GM23338 (cell line): ENCODE measurements around the gene TCF7L2. TPM values are rescaled to one million over a fixed set of nuclear protein-coding genes. Genes with fewer than 3 reads are reported as not detected.

Experiments used
- ATAC-seq: fragments of 200-7000 bp; cut with Tn5 transposase; 3 replicates; pipeline ENCODE4 v1.9.1; 2020
- DNase-seq: peaks from one replicate; pipeline ENCODE4 v3.0.0-alpha.2; 2015; ENCODE audit warnings: low spot score
- H2AFZ ChIP-seq: fragments of 200-600 bp; sonication (generic); 2 replicates; pipeline ENCODE4 v1.8.0; 2016; ENCODE audit warnings: antibody characterized with exemption, mild to moderate bottlenecking, moderate library complexity
- H3F3A ChIP-seq: fragments of 200-600 bp; sonication (generic); replicated peaks from 2 replicates; pipeline ENCODE4 v1.8.0; 2017; ENCODE audit warnings: antibody characterized with exemption, mixed run types, low read depth
- H3K27ac ChIP-seq: fragments of 200-600 bp; sonication (generic); 2 replicates; pipeline ENCODE4 v1.6.1; 2016; ENCODE audit warnings: low read depth
- H3K27me3 ChIP-seq: fragments of 200-600 bp; sonication (generic); 2 replicates; pipeline ENCODE4 v1.8.0; 2016; ENCODE audit warnings: mild to moderate bottlenecking, mixed run types, moderate library complexity; ENCODE audit not compliant: insufficient read depth
- H3K36me3 ChIP-seq: fragments of 200-600 bp; sonication (generic); 2 replicates; pipeline ENCODE4 v1.8.0; 2016; ENCODE audit warnings: mild to moderate bottlenecking; ENCODE audit not compliant: insufficient read depth
- H3K4me1 ChIP-seq: fragments of 200-600 bp; sonication (generic); 2 replicates; pipeline ENCODE4 v1.8.0; 2016; ENCODE audit warnings: mild to moderate bottlenecking, moderate library complexity; ENCODE audit not compliant: insufficient read depth
- H3K4me2 ChIP-seq: fragments of 200-600 bp; sonication (generic); 2 replicates; pipeline ENCODE4 v1.7.1; 2017; ENCODE audit warnings: mixed run types
- H3K4me3 ChIP-seq: fragments of 200-600 bp; sonication (generic); 2 replicates; pipeline ENCODE4 v1.6.1; 2016; ENCODE audit warnings: mixed run types
- H3K79me2 ChIP-seq: fragments of 200-600 bp; sonication (generic); replicated peaks from 2 replicates; pipeline ENCODE4 v1.8.0; 2017; ENCODE audit warnings: mild to moderate bottlenecking; ENCODE audit not compliant: insufficient read depth
- H3K9me2 ChIP-seq: fragments of 200-600 bp; sonication (generic); 2 replicates; pipeline ENCODE4 v1.8.0; 2017; ENCODE audit not compliant: insufficient read depth
- H4K20me1 ChIP-seq: fragments of 200-600 bp; sonication (generic); replicated peaks from 2 replicates; pipeline ENCODE4 v1.8.0; 2017; ENCODE audit warnings: mild to moderate bottlenecking; ENCODE audit not compliant: insufficient read depth
- H3K27ac Mint-ChIP-seq: 2 replicates; pipeline ENCODE4 v1.8.0; 2020; ENCODE audit warnings: inconsistent platforms, mild to moderate bottlenecking, moderate library complexity, mixed read lengths
- H3K27me3 Mint-ChIP-seq: 3 replicates; pipeline ENCODE4 v1.8.0; 2022; ENCODE audit warnings: low read depth, mild to moderate bottlenecking, moderate library complexity, mixed read lengths, inconsistent platforms; ENCODE audit not compliant: insufficient read depth, poor library complexity
- H3K36me3 Mint-ChIP-seq: 3 replicates; pipeline ENCODE4 v1.8.0; 2021; ENCODE audit warnings: low read depth, mild to moderate bottlenecking, inconsistent platforms, moderate library complexity, mixed read lengths
- H3K4me1 Mint-ChIP-seq: 3 replicates; pipeline ENCODE4 v1.8.0; 2020; ENCODE audit warnings: mild to moderate bottlenecking, inconsistent platforms, mixed read lengths
- H3K4me3 Mint-ChIP-seq: 3 replicates; pipeline ENCODE4 v1.8.0; 2021; ENCODE audit warnings: moderate library complexity, mild to moderate bottlenecking, inconsistent platforms, mixed read lengths
- H3K9me3 Mint-ChIP-seq: 3 replicates; pipeline ENCODE4 v1.8.0; 2020; ENCODE audit warnings: moderate library complexity, mild to moderate bottlenecking, inconsistent platforms, mixed read lengths
- CREB1 ChIP-seq: fragments of 250-450 bp; sonication (Bioruptor Pico); IDR thresholded peaks from 2 replicates; pipeline ENCODE4 v1.5.0; 2020; ENCODE audit warnings: low read depth, mild to moderate bottlenecking, moderate library complexity
- EZH2 ChIP-seq: fragments of 200-600 bp; sonication (generic); IDR thresholded peaks from one replicate; pipeline ENCODE4 v1.8.0; 2017; ENCODE audit warnings: antibody characterized with exemption, mild to moderate bottlenecking, low read depth; ENCODE audit not compliant: unreplicated experiment
- EZH2phosphoT487 ChIP-seq: fragments of 200-600 bp; sonication (generic); IDR thresholded peaks from one replicate; pipeline ENCODE4 v1.8.1; 2018; ENCODE audit warnings: antibody characterized with exemption; ENCODE audit not compliant: unreplicated experiment
- JUNB ChIP-seq: IDR thresholded peaks from one replicate; pipeline ENCODE4 v1.6.1; 2016; ENCODE audit warnings: antibody characterized with exemption; ENCODE audit not compliant: unreplicated experiment
- NANOG ChIP-seq: IDR thresholded peaks from 2 replicates; pipeline ENCODE4 v1.6.1; 2016; ENCODE audit warnings: antibody characterized with exemption, borderline replicate concordance
- POLR2AphosphoS5 ChIP-seq: IDR thresholded peaks from 2 replicates; pipeline ENCODE4 v1.6.1; 2016; ENCODE audit warnings: antibody characterized with exemption, low read depth
- STAT1 ChIP-seq: IDR thresholded peaks from one replicate; pipeline ENCODE4 v1.6.1; 2016; ENCODE audit warnings: antibody characterized with exemption; ENCODE audit not compliant: unreplicated experiment
- ZNF114 ChIP-seq: fragments of 250-450 bp; sonication (Bioruptor Pico); IDR thresholded peaks from 2 replicates; pipeline ENCODE4 v1.5.0; 2020; ENCODE audit warnings: mild to moderate bottlenecking, moderate library complexity
- ZNF331 ChIP-seq: fragments of 250-450 bp; sonication (Bioruptor Pico); IDR thresholded peaks from 2 replicates; pipeline ENCODE4 v1.5.0; 2020; ENCODE audit warnings: low read depth, mild to moderate bottlenecking, moderate library complexity
- polyA plus RNA-seq: library from polyadenylated mRNA; unstranded; fragments of >200 nt; fragmentation: Nextera tagmentation; extraction: Ambion mirVana; gene quantifications from 2 replicates; pipeline ENCODE4 v1.2.1, GENCODE V29; 2016
- total RNA-seq: library from RNA; depleted of rRNA; stranded (reverse); fragments of >200 nt; shearing (Covaris generic); gene quantifications from 2 replicates; pipeline ENCODE4 v1.2.3, GENCODE V29; 2014
- TF ChIP-seq, protein P1 (sequence below): IDR thresholded peaks from 2 replicates; pipeline ENCODE4 v1.6.1; 2016; ENCODE audit warnings: antibody characterized with exemption
- TF ChIP-seq, protein P2 (sequence below): fragments of 250-450 bp; sonication (Bioruptor Pico); IDR thresholded peaks from 2 replicates; pipeline ENCODE4 v1.5.0; 2020; ENCODE audit warnings: mild to moderate bottlenecking, moderate library complexity
- TF ChIP-seq, protein P3 (sequence below), 2 experiments: fragments of 200-600 bp in 1 of 2; sonication (generic) in 1 of 2; conservative IDR thresholded peaks; 2 replicates each; pipeline versions ENCODE4 v1.5.1 to v1.6.1; 2016 to 2017; ENCODE audit warnings: antibody characterized with exemption in 2 of 2, low read depth in 2 of 2, mild to moderate bottlenecking in 2 of 2, moderate library complexity in 1 of 2
- TF ChIP-seq, protein P4 (sequence below): IDR thresholded peaks from one replicate; pipeline ENCODE4 v1.6.1; 2018; ENCODE audit warnings: antibody characterized with exemption; ENCODE audit not compliant: unreplicated experiment

Gene TCF7L2
- total and polyA plus RNA-seq, 2 experiments from 2014 or later: 32.2 to 80.8 TPM

DNA sequence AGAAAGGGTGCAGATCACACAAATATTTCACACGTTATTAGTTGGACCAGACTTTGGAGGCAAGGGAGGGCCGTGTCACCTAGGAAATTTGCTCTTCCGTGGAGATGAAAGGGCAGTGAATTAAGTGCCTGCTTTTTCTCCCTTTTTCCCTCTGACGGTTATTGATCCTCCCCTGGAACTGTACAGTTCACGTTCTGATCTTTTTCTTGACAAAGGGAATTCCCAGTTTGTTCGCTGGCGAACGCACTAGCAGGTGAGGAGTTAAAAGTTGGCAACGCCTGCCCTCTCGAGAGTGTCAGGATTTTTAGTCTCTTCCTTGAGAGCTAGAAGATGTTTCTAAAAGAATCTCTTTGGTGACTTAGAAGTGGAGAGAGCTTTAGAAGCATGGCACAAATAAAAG, 111.5 kb downstream of the TCF7L2 start:
- no peak for DNase-seq
- TF ChIP-seq, protein P1, sequence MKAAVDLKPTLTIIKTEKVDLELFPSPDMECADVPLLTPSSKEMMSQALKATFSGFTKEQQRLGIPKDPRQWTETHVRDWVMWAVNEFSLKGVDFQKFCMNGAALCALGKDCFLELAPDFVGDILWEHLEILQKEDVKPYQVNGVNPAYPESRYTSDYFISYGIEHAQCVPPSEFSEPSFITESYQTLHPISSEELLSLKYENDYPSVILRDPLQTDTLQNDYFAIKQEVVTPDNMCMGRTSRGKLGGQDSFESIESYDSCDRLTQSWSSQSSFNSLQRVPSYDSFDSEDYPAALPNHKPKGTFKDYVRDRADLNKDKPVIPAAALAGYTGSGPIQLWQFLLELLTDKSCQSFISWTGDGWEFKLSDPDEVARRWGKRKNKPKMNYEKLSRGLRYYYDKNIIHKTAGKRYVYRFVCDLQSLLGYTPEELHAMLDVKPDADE: no peak
- TF ChIP-seq ZNF114 (CRISPR knock-in tag): no peak
- no peak for TF ChIP-seq CREB1 (CRISPR knock-in tag)
- TF ChIP-seq EZH2phosphoT487: no peak
- TF ChIP-seq, protein P2, sequence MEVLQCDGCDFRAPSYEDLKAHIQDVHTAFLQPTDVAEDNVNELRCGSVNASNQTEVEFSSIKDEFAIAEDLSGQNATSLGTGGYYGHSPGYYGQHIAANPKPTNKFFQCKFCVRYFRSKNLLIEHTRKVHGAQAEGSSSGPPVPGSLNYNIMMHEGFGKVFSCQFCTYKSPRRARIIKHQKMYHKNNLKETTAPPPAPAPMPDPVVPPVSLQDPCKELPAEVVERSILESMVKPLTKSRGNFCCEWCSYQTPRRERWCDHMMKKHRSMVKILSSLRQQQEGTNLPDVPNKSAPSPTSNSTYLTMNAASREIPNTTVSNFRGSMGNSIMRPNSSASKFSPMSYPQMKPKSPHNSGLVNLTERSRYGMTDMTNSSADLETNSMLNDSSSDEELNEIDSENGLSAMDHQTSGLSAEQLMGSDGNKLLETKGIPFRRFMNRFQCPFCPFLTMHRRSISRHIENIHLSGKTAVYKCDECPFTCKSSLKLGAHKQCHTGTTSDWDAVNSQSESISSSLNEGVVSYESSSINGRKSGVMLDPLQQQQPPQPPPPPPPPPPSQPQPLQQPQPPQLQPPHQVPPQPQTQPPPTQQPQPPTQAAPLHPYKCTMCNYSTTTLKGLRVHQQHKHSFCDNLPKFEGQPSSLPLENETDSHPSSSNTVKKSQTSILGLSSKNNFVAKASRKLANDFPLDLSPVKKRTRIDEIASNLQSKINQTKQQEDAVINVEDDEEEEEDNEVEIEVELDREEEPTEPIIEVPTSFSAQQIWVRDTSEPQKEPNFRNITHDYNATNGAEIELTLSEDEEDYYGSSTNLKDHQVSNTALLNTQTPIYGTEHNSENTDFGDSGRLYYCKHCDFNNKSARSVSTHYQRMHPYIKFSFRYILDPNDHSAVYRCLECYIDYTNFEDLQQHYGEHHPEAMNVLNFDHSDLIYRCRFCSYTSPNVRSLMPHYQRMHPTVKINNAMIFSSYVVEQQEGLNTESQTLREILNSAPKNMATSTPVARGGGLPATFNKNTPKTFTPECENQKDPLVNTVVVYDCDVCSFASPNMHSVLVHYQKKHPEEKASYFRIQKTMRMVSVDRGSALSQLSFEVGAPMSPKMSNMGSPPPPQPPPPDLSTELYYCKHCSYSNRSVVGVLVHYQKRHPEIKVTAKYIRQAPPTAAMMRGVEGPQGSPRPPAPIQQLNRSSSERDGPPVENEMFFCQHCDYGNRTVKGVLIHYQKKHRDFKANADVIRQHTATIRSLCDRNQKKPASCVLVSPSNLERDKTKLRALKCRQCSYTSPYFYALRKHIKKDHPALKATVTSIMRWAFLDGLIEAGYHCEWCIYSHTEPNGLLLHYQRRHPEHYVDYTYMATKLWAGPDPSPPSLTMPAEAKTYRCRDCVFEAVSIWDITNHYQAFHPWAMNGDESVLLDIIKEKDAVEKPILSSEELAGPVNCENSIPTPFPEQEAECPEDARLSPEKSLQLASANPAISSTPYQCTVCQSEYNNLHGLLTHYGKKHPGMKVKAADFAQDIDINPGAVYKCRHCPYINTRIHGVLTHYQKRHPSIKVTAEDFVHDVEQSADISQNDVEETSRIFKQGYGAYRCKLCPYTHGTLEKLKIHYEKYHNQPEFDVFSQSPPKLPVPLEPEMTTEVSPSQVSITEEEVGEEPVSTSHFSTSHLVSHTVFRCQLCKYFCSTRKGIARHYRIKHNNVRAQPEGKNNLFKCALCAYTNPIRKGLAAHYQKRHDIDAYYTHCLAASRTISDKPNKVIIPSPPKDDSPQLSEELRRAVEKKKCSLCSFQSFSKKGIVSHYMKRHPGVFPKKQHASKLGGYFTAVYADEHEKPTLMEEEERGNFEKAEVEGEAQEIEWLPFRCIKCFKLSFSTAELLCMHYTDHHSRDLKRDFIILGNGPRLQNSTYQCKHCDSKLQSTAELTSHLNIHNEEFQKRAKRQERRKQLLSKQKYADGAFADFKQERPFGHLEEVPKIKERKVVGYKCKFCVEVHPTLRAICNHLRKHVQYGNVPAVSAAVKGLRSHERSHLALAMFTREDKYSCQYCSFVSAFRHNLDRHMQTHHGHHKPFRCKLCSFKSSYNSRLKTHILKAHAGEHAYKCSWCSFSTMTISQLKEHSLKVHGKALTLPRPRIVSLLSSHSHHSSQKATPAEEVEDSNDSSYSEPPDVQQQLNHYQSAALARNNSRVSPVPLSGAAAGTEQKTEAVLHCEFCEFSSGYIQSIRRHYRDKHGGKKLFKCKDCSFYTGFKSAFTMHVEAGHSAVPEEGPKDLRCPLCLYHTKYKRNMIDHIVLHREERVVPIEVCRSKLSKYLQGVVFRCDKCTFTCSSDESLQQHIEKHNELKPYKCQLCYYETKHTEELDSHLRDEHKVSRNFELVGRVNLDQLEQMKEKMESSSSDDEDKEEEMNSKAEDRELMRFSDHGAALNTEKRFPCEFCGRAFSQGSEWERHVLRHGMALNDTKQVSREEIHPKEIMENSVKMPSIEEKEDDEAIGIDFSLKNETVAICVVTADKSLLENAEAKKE: no peak
- TF ChIP-seq, protein P3, sequence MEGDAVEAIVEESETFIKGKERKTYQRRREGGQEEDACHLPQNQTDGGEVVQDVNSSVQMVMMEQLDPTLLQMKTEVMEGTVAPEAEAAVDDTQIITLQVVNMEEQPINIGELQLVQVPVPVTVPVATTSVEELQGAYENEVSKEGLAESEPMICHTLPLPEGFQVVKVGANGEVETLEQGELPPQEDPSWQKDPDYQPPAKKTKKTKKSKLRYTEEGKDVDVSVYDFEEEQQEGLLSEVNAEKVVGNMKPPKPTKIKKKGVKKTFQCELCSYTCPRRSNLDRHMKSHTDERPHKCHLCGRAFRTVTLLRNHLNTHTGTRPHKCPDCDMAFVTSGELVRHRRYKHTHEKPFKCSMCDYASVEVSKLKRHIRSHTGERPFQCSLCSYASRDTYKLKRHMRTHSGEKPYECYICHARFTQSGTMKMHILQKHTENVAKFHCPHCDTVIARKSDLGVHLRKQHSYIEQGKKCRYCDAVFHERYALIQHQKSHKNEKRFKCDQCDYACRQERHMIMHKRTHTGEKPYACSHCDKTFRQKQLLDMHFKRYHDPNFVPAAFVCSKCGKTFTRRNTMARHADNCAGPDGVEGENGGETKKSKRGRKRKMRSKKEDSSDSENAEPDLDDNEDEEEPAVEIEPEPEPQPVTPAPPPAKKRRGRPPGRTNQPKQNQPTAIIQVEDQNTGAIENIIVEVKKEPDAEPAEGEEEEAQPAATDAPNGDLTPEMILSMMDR (conservative IDR thresholded peaks at IDR 0.05; ENCODE audit: low read depth in 2 of 2): no peak
- no peak for TF ChIP-seq POLR2AphosphoS5
- TF ChIP-seq JUNB: no peak
- no peak for TF ChIP-seq EZH2
- no peak for TF ChIP-seq STAT1
- TF ChIP-seq, protein P4, sequence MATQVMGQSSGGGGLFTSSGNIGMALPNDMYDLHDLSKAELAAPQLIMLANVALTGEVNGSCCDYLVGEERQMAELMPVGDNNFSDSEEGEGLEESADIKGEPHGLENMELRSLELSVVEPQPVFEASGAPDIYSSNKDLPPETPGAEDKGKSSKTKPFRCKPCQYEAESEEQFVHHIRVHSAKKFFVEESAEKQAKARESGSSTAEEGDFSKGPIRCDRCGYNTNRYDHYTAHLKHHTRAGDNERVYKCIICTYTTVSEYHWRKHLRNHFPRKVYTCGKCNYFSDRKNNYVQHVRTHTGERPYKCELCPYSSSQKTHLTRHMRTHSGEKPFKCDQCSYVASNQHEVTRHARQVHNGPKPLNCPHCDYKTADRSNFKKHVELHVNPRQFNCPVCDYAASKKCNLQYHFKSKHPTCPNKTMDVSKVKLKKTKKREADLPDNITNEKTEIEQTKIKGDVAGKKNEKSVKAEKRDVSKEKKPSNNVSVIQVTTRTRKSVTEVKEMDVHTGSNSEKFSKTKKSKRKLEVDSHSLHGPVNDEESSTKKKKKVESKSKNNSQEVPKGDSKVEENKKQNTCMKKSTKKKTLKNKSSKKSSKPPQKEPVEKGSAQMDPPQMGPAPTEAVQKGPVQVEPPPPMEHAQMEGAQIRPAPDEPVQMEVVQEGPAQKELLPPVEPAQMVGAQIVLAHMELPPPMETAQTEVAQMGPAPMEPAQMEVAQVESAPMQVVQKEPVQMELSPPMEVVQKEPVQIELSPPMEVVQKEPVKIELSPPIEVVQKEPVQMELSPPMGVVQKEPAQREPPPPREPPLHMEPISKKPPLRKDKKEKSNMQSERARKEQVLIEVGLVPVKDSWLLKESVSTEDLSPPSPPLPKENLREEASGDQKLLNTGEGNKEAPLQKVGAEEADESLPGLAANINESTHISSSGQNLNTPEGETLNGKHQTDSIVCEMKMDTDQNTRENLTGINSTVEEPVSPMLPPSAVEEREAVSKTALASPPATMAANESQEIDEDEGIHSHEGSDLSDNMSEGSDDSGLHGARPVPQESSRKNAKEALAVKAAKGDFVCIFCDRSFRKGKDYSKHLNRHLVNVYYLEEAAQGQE: no peak
- TF ChIP-seq ZNF331 (CRISPR knock-in tag): no peak
- TF ChIP-seq NANOG: no peak
- Mint-ChIP-seq H3K4me1 (peaks cover 45% of the 10 kb centered on the region), H3K9me3 (no peaks in the 10 kb centered on the region), H3K27me3 (peaks cover 14% of the 10 kb centered on the region), H3K4me3 (no peak overlapping the region), H3K27ac (peak overlapping the region; percentile 6; the same call in 1 of the 2 replicates), H3K36me3 (0 out of 3 replicates have a peak, but pooled peaks cover 9% of the 10 kb centered on the region)
- Histone ChIP-seq H3K9me2 (no peaks in the 10 kb centered on the region), H2AFZ (no peak overlapping the region), H3K4me3 (no peak overlapping the region), H3K36me3 (no peaks in the 10 kb centered on the region), H3K4me1 (peaks cover 89% of the 10 kb centered on the region), H3K79me2 (peaks cover 100% of the 10 kb centered on the region), H4K20me1 (peaks cover 61% of the 10 kb centered on the region), H3K4me2 (no peak overlapping the region), H3F3A (no peaks in the 10 kb centered on the region; the same call in 1 of the 2 replicates), H3K27ac (peak overlapping the region; percentile 75; the same call in 1 of the 2 replicates), H3K27me3 (no peaks in the 10 kb centered on the region)
- ATAC-seq: no peak
